NCI-H446 treated with DMSO at 0.1 percent for 48 hours (cell line): Measurements from ENCODE around the gene MYO3A.

Experiments
- DNase-seq: peaks from one replicate; lab custom pipeline; 2025; lab: John Stamatoyannopoulos, UW

Gene MYO3A

GRCh38 chr10:26214004-26214403 is 280.0 kb downstream of the MYO3A start:
- no peak for DNase-seq

GRCh38 chr10:26214551-26215395 is 280.7 kb downstream of the MYO3A start:
- DNase-seq: no peak

GRCh38 chr10:26215396-26215934 is 281.4 kb downstream of the MYO3A start:
- no peak for DNase-seq

- DNase-seq: no peak
Observed at GRCh38 chr10:26215935-26216584, 282.0 kb downstream of the MYO3A start.

GRCh38 chr10:26216585-26217395 is 282.8 kb downstream of the MYO3A start, which contains the start of gene GAD2:
Gene GAD2 (plus strand): TSS chr10:26216774. CDS start chr10:26216810, 36 bp downstream.
- DNase-seq: no peak

- DNase-seq: no peak
Observed at GRCh38 chr10:26217396-26218086, 283.5 kb downstream of the MYO3A start.

- no peak for DNase-seq
Observed at GRCh38 chr10:26219676-26220075, 285.6 kb downstream of the MYO3A start.

GRCh38 chr10:26220901-26221300 is 286.9 kb downstream of the MYO3A start:
- DNase-seq: no peak

- DNase-seq: no peak
Observed at GRCh38 chr10:26221541-26221940, 287.5 kb downstream of the MYO3A start.

GRCh38 chr10:26222563-26222962 is 288.5 kb downstream of the MYO3A start:
- no peak for DNase-seq

- DNase-seq: no peak
Observed at GRCh38 chr10:26225322-26225721, 291.3 kb downstream of the MYO3A start.

GRCh38 chr10:26227786-26228185 is 293.8 kb downstream of the MYO3A start:
- no peak for DNase-seq

GRCh38 chr10:26232174-26232573 is 298.1 kb downstream of the MYO3A start:
- DNase-seq: no peak

- no peak for DNase-seq
Observed at GRCh38 chr10:26235761-26236160, 301.7 kb downstream of the MYO3A start.

GRCh38 chr10:26238378-26238777 is 304.3 kb downstream of the MYO3A start:
- DNase-seq: no peak

- DNase-seq: no peak
Observed at GRCh38 chr10:26242706-26243350, 308.8 kb downstream of the MYO3A start.

GRCh38 chr10:26243351-26243720 is 309.3 kb downstream of the MYO3A start:
- no peak for DNase-seq

GRCh38 chr10:26249681-26250080 is 315.7 kb downstream of the MYO3A start:
- DNase-seq: no peak

- no peak for DNase-seq
Observed at GRCh38 chr10:26251925-26252324, 317.9 kb downstream of the MYO3A start.

GRCh38 chr10:26254616-26255015 is 320.6 kb downstream of the MYO3A start:
- DNase-seq: no peak

- DNase-seq: no peak
Observed at GRCh38 chr10:26259341-26259740, 325.3 kb downstream of the MYO3A start.
